GM12801 (cell line): ENCODE measurements around the gene GRK5.

Experiments used
- TF ChIP-seq, protein P1 (sequence below): IDR thresholded peaks from one replicate; pipeline ENCODE4 v1.5.1; 2011; ENCODE audit warnings: control low read depth; ENCODE audit not compliant: insufficient read length; ENCODE audit errors: extremely low read depth

Gene GRK5

DNA sequence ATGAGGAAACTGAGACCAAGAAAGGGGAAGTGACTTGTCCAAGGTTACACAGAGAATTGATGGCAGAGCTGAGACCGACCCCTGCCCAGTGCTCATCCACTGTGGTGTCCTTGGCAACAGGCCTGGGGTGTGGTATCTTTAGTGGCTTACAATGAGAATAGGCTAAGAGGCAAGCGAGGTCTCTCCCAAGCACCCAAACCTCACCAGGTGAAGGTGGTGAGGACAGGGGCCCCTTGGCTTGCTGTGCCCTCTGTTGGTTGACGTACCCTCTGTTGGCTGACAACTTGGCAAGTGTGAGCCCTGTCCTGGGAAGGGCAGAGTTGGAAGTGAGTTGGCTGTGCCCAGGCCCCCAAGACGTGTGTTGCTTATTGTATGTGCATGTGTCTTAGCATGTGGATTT lies 166.9 kb downstream of the GRK5 start:
- TF ChIP-seq, protein P1, sequence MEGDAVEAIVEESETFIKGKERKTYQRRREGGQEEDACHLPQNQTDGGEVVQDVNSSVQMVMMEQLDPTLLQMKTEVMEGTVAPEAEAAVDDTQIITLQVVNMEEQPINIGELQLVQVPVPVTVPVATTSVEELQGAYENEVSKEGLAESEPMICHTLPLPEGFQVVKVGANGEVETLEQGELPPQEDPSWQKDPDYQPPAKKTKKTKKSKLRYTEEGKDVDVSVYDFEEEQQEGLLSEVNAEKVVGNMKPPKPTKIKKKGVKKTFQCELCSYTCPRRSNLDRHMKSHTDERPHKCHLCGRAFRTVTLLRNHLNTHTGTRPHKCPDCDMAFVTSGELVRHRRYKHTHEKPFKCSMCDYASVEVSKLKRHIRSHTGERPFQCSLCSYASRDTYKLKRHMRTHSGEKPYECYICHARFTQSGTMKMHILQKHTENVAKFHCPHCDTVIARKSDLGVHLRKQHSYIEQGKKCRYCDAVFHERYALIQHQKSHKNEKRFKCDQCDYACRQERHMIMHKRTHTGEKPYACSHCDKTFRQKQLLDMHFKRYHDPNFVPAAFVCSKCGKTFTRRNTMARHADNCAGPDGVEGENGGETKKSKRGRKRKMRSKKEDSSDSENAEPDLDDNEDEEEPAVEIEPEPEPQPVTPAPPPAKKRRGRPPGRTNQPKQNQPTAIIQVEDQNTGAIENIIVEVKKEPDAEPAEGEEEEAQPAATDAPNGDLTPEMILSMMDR, result no peak

DNA sequence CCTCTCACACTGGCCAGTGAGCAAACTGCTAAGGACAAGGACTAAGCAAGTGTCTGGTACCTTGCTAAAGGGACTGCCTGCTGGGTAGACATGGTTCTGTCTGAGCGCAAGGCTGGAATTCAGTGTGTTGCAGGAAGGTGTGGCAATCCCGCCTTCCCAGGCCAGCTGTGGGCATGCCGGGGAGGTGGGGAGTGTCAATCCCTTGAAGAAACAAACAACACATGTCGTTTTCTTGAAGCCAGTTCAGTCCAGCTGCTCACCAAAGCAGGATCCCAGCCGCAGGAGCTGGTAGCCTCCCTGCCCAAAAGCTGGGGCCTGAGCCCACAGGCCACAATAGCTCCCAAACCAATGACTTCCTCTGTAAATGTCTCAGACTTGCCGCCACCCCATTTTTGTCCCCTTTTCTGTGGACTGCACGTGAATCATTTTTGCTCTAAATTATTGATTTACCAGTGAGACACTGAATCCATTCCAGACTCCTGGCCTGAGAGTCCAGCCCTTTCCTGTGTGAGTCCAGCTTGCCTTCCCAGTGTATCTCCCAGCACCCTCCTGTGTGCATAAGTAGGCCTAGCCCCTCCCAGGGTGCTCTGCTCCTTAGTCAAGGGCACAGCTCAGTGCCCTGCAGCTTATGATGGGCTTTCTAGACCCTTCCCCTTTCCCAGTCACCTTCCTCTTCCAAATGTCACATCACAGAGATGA lies 168.4 kb downstream of the GRK5 start:
- TF ChIP-seq, protein P1, result no peak

DNA sequence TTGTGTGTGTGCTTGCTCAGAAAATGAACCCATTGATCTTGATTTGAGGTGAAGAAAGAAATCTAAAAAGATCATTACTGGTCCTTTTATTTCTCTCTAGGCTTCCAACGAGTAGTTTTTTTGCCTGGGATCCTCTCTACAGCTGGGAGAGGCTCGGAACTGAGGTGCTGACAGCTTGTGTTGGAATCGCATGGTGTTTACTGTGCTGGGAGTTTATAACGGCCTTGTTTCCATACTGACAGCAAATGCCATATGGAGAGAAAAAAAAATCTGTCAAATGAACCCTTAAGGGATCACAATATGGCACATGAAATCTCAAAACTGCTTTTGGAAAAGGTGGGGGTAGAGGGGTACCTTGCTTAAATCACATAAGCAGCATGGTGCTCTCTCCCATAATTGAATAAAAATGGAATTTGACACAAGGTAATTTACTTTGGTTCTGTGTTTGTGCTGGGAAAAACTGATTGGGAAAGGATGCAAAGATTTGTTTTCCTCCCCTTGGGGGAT lies 170.1 kb downstream of the GRK5 start:
- TF ChIP-seq, protein P1, result no peak

DNA sequence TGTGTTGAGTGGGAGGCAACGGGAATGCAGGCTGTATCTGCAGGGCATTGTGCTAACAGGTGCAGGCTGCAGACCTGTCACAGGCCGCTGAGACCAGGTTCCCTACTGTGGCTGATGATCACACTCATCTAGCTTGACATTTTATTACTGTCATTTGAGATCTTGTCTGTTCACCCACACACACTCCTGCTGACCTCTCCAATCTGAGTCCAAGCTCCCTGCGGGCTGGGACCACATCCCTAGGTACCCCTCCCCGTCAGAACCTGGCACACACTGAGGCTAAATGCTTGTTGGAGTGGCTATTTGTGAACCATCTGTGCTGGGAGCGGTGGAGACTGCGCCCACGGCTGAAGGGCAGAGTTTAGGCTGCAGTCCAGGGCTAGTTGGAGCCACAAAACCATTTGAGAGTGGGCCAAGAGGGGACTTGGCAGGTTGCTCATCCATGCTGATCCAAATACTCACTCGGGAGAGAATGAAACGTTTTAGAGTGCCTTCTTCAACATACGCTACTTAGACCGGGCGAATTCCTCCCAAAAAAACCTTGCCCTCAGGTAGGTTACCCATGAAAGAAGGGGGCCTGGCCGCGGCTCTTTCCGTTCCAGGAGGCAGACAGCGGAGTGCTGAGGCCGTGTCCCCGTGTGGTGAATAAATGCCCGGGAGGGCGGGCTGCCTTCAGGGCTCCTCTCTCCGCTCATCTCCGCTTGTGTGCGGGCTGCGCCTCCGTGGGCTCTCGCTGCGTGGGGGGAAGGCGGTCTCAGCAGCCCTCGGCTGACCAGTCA lies 170.8 kb downstream of the GRK5 start:
- TF ChIP-seq, protein P1, result no peak

DNA sequence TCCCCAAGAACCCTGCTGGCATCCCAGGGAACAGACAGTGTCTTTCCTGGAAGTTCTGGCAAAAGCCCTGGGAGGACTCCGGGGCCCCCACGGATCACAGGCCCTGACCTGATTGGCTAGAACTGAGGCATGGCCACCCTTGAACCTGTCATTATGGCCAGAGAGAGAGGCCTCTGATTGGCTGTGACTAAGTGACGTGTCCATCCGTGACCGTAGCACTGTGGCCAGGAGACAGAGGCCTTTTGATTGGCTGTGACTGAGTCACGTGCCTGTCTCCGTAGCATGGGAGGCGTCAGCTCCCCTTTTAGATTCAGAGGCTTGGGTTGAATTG lies 171.3 kb downstream of the GRK5 start:
- TF ChIP-seq, protein P1, result no peak

DNA sequence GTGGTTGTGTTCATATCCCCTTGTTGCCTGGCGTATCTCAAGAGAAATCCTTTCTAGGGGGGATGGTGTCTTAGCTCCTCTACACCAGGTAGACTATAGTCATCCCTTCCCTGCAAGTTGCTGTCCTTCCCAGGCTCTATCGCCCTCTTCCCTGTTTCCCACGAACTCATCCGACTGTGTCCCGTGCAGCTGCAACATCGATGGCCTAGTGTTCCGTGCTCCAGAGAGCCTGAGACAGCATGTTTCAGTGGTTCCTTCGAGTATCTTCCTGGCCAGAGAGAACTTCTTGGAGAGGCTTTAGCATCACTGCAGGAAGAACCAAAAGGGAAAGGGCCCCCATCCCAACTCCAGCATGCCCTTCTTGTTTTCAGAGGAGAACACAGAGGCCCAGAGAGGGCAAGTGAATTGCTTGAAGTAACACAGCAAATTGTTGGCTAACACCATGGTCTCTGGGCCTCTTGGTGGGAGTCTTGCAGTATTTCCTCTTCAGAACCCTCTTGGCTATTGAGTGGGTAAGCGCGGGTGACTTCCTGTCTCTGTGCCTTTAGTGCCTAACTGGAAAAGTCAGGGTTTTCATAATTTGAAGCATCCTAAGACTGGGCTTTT lies 172.2 kb downstream of the GRK5 start:
- TF ChIP-seq, protein P1, result no peak

DNA sequence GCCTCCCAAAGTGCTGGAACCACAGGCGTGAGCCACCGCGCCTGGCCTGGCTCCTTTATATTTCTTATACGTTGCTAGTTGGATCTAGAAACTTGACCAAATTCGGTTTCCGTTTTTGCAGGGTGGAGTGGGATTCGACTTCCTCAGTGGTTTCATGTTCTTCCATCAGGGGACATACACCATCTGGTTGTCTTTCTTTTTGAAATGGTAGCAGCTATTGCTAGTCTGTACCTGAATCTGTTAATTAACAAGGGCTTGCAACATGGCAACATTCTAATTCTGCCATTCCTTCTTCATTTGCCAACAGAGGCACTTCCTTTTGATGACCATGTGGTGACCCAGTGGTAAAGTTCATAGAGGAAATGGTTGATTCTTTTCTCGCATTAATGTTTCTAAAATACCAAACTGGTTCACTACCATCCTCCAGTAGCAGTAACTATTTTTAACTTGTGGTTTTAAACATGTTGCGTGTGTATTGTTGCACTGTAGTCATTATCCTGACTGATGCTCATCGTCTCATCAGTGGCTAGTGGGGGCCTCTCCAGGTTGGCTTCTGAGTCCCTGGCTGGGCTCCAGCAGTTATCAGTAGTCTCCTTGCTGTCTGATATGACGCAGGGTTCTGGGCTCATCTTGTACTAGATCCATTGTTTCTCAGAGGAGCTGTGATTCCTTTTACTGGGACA lies 175.9 kb downstream of the GRK5 start:
- TF ChIP-seq, protein P1, result no peak
